ENCODE results near the gene AGBL4. TPM values are rescaled to one million over a fixed set of nuclear protein-coding genes. Genes with fewer than 3 reads are reported as not detected.

The AGBL4 gene
- total RNA-seq, 1 donor from 2014 or later = not detected

DNA sequence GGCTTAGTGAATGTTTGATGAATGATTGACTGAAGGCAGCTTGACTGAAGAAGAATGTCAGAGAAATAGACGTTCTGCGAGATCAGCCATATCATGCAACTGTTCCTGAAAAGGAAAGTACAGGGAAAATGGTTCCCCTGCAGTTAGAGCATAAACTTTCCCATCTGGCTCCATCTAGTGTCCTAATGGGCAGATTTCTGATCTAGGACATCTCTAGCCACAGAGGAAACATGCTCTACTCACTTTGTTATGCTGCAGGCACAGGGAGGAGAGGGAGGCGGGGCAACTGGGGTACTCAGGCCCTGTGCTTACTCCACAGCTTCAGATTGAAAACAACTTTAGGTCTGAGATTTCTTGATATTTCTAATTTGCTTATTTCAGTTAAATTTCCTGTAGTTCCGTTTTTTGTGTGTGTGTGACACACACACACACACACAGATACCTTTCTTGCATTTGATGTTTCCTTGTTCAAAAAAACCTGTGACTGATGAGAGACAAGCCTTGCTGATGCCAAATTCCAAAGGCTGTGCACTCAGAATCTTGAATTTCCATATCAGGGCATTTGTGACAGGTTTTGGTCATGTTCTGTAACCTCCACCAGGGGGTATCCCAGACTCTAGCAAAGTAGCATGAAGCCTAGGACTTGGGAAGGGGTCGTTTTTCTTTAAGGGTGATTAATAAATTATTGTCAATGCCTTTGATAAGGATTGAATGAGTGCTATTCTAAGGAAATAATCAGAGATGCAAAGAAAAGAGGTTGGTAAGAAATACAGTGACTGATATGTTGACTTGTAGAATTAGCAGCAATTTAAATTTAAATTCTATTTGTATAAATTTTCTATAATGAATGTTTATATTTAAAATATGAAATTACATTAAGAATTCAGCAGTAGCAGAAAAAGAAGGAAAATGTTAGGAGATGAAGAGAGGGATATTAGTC, 1107.4 kb downstream of the AGBL4 start:
- DNase-seq (ENCODE audit: extremely low read depth, low read depth, low spot score) = no peak

- no peak for DNase-seq (ENCODE audit: extremely low read depth, low read depth, low spot score)
These were observed 1115.1 kb downstream of the AGBL4 start for GRCh38 chr1:48908606-48909005.

DNA sequence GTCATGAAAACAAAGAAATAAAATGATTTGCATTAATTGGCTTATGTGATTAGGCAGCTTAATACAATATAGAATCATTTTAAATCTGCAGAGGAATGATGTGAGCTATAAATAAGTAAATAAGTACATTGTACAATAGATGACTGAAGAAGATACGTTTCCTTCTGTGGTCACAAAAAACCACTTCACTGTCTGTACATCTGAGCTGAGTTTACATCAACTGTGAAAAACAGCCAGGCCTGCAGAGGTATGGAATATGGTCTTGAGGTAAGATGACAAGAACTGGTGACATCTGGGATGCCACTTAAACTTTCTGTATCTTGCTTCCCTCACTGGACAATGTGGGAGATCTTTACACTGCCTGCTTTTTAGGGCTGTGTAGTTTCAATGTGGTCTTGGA, 1117.0 kb downstream of the AGBL4 start:
- DNase-seq (ENCODE audit: extremely low read depth, low read depth, low spot score) = no peak

GRCh38 chr1:48906164-48906563, 1117.6 kb downstream of the AGBL4 start:
- no peak for DNase-seq (ENCODE audit: extremely low read depth, low read depth, low spot score)

DNA sequence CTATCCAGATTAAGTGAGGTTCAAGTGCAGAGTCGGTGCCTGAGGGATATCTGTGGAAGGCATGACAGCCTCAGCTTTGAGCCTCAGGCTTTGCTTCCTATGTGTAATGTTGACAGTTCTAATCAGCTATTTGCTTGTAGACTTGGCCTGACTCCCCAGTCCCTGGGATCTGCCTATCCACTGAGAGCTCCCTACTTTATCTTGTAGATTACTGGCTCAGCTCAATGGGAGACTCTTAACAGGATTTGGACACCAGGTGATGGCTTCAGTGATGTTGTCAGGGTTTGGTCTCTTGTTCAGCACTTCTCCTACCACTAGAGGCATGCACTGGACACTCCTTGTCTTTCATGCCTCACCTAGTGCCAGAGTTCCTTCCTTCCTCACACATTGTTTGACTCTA, 1120.5 kb downstream of the AGBL4 start:
- no peak for DNase-seq (ENCODE audit: extremely low read depth, low read depth, low spot score)

GRCh38 chr1:48898894-48899293, 1124.9 kb downstream of the AGBL4 start:
- no peak for DNase-seq (ENCODE audit: extremely low read depth, low read depth, low spot score)

DNA sequence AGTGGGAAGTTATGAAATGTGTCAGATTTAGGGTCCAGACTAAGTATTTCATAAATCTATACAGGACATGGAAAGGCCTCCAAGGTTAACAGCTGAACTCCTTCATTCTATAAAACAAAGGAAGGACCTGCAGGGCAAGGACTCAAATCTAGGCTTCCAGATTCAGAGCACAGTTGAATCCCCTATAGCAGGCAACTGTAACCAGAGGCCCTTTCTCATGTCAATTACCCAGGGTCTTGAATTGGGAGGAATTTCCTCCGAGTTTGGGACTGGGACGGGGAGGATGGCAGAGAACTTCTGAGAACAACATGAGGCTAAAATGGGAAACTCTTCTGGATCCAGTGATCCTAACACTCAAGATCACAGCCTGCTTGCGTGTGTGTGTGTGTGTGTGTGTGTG, 1134.1 kb downstream of the AGBL4 start:
- DNase-seq (ENCODE audit: extremely low read depth, low read depth, low spot score) = no peak

DNA sequence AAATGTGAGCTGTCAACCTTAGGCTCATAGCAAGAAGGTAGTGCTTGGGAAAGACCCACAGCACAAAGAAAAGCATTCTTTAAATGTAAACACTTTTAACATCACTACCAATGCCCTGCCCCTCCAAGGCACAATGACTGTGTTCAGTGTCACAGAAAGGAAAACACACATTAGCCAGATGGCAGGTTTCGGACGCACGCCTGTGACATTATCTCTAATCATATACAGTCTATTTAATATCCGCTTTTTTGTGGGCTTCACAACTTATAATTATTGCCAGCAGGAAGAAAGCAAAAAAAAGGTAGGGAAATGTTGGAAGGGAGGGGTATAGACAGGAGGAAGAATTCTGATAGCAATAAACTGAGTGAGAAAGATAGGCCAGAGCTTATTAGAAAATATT, 1134.7 kb downstream of the AGBL4 start:
- no peak for DNase-seq (ENCODE audit: extremely low read depth, low read depth, low spot score)

DNA sequence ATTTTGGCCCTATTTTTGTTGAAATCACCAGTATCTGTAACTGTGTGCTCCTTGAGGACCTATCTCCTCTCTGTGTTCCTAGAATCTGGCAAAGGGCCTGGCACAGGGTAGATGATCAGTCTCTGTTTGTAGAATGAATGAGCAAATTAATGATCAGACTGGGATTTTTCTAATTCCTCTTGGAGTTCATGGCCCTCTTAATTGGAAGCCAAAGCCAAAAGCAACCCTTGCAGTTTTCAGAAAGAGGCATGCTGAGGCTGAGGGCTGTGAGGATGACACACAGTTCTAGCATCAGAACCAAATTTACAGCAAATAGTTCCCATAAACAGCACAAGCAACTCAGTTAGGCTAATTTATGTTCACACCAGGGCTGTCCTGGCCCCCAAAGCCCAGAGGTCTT, 1136.0 kb downstream of the AGBL4 start:
- no peak for DNase-seq (ENCODE audit: extremely low read depth, low read depth, low spot score)

- no peak for DNase-seq (ENCODE audit: extremely low read depth, low read depth, low spot score)
These were observed 1141.7 kb downstream of the AGBL4 start for GRCh38 chr1:48882020-48882419.

GRCh38 chr1:48878191-48878940, 1145.4 kb downstream of the AGBL4 start:
- DNase-seq (ENCODE audit: extremely low read depth, low read depth, low spot score) = no peak

GRCh38 chr1:48876330-48876785, 1147.4 kb downstream of the AGBL4 start:
- DNase-seq (ENCODE audit: extremely low read depth, low read depth, low spot score) = no peak

GRCh38 chr1:48875552-48876329, 1148.0 kb downstream of the AGBL4 start:
- no peak for DNase-seq (ENCODE audit: extremely low read depth, low read depth, low spot score)

DNA sequence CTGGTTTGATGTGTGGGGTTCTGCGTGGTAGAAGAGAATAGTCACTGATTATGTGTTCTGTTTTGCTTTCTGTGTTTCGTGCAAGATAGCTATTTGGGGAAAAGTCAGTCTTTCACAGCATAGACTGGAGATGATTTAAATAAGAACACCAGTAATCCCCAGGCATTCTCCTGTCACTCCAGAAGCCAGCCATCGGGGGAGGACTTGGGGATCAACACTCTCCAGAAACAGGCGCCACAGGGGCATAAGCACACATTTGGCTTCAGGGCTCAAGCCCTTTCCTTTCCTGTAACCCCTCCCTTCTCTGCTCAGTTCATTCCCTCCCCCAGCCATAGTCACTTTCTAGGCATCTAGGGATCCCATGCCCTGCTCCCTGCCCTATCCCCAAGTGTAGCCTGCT, 1149.8 kb downstream of the AGBL4 start:
- DNase-seq (ENCODE audit: extremely low read depth, low read depth, low spot score) = no peak

- no peak for DNase-seq (ENCODE audit: extremely low read depth, low read depth, low spot score)
These were observed 1153.2 kb downstream of the AGBL4 start for GRCh38 chr1:48870596-48870995.

GRCh38 chr1:48869116-48869893, 1154.4 kb downstream of the AGBL4 start:
- no peak for DNase-seq (ENCODE audit: extremely low read depth, low read depth, low spot score)

DNA sequence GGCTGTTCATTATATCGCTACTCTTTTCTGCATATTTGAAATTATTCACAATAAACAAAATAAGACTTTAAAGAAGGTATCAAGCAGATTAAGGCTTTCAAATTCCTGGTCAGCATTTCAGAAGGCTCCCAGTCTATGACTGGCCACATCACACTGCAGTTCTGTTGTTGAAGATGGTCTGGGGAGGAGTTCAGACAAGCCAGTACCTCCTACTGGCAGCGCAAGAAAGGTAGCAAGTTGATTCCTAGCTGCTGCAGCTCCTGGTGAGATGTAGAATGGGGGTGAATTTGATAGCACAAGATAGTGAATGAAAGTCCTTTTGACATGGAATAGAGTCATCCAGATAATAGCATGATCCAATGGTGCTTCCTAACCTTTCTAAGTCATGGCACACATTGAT, 1158.8 kb downstream of the AGBL4 start:
- no peak for DNase-seq (ENCODE audit: extremely low read depth, low read depth, low spot score)

DNA sequence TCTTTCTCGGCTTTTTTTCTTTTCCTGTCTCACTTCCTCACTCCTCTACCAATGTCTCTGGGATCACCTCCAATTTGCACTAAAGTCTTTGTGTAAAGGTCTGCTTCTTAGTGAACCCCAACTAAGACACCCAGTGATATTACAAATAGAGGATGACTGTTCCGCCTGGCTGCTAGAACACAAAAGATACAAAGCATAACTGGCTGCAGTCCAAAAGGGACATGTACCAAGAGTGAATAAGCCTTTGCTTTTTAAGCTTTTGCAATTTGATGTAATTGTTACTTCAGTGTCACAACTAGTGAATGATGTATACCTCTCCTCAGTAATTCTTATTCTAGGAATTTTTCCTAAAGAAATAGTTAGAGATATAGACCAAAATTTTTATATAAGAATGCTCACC, 1164.3 kb downstream of the AGBL4 start:
- DNase-seq (ENCODE audit: extremely low read depth, low read depth, low spot score) = no peak

GRCh38 chr1:48858200-48858920, 1165.4 kb downstream of the AGBL4 start:
- DNase-seq (ENCODE audit: extremely low read depth, low read depth, low spot score) = no peak

GRCh38 chr1:48853006-48853405, 1170.7 kb downstream of the AGBL4 start:
- DNase-seq (ENCODE audit: extremely low read depth, low read depth, low spot score) = no peak
